WTC11 (cell line): ENCODE results near the gene RAB26. TPM values are rescaled to one million over a fixed set of nuclear protein-coding genes. Genes with fewer than 3 reads are reported as not detected.
A peak's percentile ranks its signal among the peaks of the same experiment; 100 is the strongest.
"Not testable (repeated sequence)": the region's sequence is repeated elsewhere in the genome, so short reads cannot be mapped to it uniquely, and the experiment has no call there.

Experiments
- ATAC-seq: fragments of 200-7000 bp; cut with Tn5 transposase; 2 replicates; pipeline ENCODE4 v1.10.0; 2021; ENCODE audit warnings: mild to moderate bottlenecking, moderate library complexity
- CTCF ChIA-PET: fragments of 300-600 bp; sonication (Branson Sonifier 250); formaldehyde crosslinking; loops from one replicate; lab custom pipeline; 2021; ENCODE audit warnings: antibody characterized with exemption; lab: Charles Lee
- POLR2A ChIA-PET: fragments of 350-600 bp; sonication (Branson Sonifier 250); formaldehyde crosslinking; loops from one replicate; lab custom pipeline; 2021; ENCODE audit warnings: antibody characterized with exemption; lab: Charles Lee
- DNase-seq: peaks from one replicate; pipeline ENCODE4 v3.0.0; 2021; ENCODE audit warnings: low spot score
- H3K27ac Mint-ChIP-seq: 2 replicates; pipeline ENCODE4 v1.8.0; 2021; ENCODE audit warnings: mixed read lengths
- H3K27me3 Mint-ChIP-seq: 2 replicates; pipeline ENCODE4 v1.8.0; 2021; ENCODE audit warnings: low read depth, mild to moderate bottlenecking, moderate library complexity, mixed read lengths
- H3K36me3 Mint-ChIP-seq: 2 replicates; pipeline ENCODE4 v1.8.0; 2021; ENCODE audit warnings: mixed read lengths
- H3K4me1 Mint-ChIP-seq: 2 replicates; pipeline ENCODE4 v1.8.0; 2022; ENCODE audit warnings: mixed read lengths
- H3K4me3 Mint-ChIP-seq: 2 replicates; pipeline ENCODE4 v1.8.0; 2021; ENCODE audit warnings: mild to moderate bottlenecking, moderate library complexity, mixed read lengths
- H3K9me3 Mint-ChIP-seq: 2 replicates; pipeline ENCODE4 v1.8.0; 2021; ENCODE audit warnings: mixed read lengths
- ATF1 ChIP-seq: sonication (generic); formaldehyde crosslinking; IDR thresholded peaks from 2 replicates; pipeline ENCODE4 v1.8.1; 2023; ENCODE audit warnings: mild to moderate bottlenecking, moderate library complexity, missing genetic modification reagents
- ERG ChIP-seq: fragments of 250-450 bp; sonication (Bioruptor Pico); IDR thresholded peaks from 2 replicates; pipeline ENCODE4 v1.8.0; 2021; ENCODE audit warnings: mild to moderate bottlenecking
- FOXK1 ChIP-seq: sonication (generic); formaldehyde crosslinking; IDR thresholded peaks from 2 replicates; pipeline ENCODE4 v1.8.0; 2022; ENCODE audit warnings: mild to moderate bottlenecking, moderate library complexity, missing genetic modification reagents
- GTF2I ChIP-seq: fragments of 250-450 bp; sonication (Bioruptor Pico); conservative IDR thresholded peaks from 2 replicates; pipeline ENCODE4 v1.4.0; 2021; ENCODE audit warnings: mild to moderate bottlenecking
- NFATC4 ChIP-seq: fragments of 250-450 bp; sonication (Bioruptor Pico); IDR thresholded peaks from 2 replicates; pipeline ENCODE4 v1.9.0; 2021; ENCODE audit warnings: mild to moderate bottlenecking
- NFYB ChIP-seq: sonication (generic); formaldehyde crosslinking; conservative IDR thresholded peaks from 2 replicates; pipeline ENCODE4 v1.8.0; 2022; ENCODE audit warnings: low read depth, missing genetic modification reagents
- SMAD3 ChIP-seq: sonication (generic); formaldehyde crosslinking; IDR thresholded peaks from 2 replicates; pipeline ENCODE4 v1.8.0; 2022; ENCODE audit warnings: missing genetic modification reagents, mild to moderate bottlenecking, borderline replicate concordance
- SOX15 ChIP-seq: fragments of 250-450 bp; sonication (Bioruptor Pico); IDR thresholded peaks from 2 replicates; pipeline ENCODE4 v1.9.0; 2021; ENCODE audit warnings: mild to moderate bottlenecking
- SP1 ChIP-seq: sonication (generic); formaldehyde crosslinking; conservative IDR thresholded peaks from 2 replicates; pipeline ENCODE4 v1.8.1; 2022; ENCODE audit warnings: missing genetic modification reagents
- TEAD1 ChIP-seq: sonication (generic); formaldehyde crosslinking; IDR thresholded peaks from 2 replicates; pipeline ENCODE4 v1.8.0; 2022; ENCODE audit warnings: mild to moderate bottlenecking, missing genetic modification reagents
- TEAD4 ChIP-seq: sonication (generic); formaldehyde crosslinking; IDR thresholded peaks from 2 replicates; pipeline ENCODE4 v1.8.0; 2022; ENCODE audit warnings: mild to moderate bottlenecking, missing genetic modification reagents
- TP53 ChIP-seq: sonication (generic); formaldehyde crosslinking; IDR thresholded peaks from 2 replicates; pipeline ENCODE4 v1.8.1; 2023; ENCODE audit warnings: mild to moderate bottlenecking, missing genetic modification reagents
- ZBTB21 ChIP-seq: sonication (generic); formaldehyde crosslinking; IDR thresholded peaks from 2 replicates; pipeline ENCODE4 v1.8.1; 2023; ENCODE audit warnings: mild to moderate bottlenecking, missing genetic modification reagents, borderline replicate concordance
- ZNF138 ChIP-seq: sonication (generic); formaldehyde crosslinking; conservative IDR thresholded peaks from 2 replicates; pipeline ENCODE4 v1.8.1; 2022; ENCODE audit warnings: mild to moderate bottlenecking, moderate library complexity, missing genetic modification reagents
- ZNF423 ChIP-seq: fragments of 250-450 bp; sonication (Bioruptor Pico); IDR thresholded peaks from 2 replicates; pipeline ENCODE4 v2.1.2; 2022; ENCODE audit warnings: mild to moderate bottlenecking, moderate library complexity
- ZNF532 ChIP-seq: fragments of 250-450 bp; sonication (Bioruptor Pico); IDR thresholded peaks from 2 replicates; pipeline ENCODE4 v1.9.0; 2021; ENCODE audit warnings: mild to moderate bottlenecking, borderline replicate concordance
- total RNA-seq: library from RNA; stranded (reverse); gene quantifications from 3 replicates; pipeline ENCODE4 v1.2.3, GENCODE V29; 2021
- TF ChIP-seq, protein P1 (sequence below): fragments of 200-600 bp; IDR thresholded peaks from 2 replicates; pipeline ENCODE4 v1.8.0; 2022; ENCODE audit warnings: antibody characterized with exemption
- TF ChIP-seq, protein P2 (sequence below): fragments of 250-450 bp; sonication (Bioruptor Pico); IDR thresholded peaks from 2 replicates; pipeline ENCODE4 v1.9.0; 2021; ENCODE audit warnings: mild to moderate bottlenecking
- TF ChIP-seq, protein P3 (sequence below): sonication (generic); formaldehyde crosslinking; IDR thresholded peaks from 2 replicates; pipeline ENCODE4 v1.8.1; 2023; ENCODE audit warnings: mild to moderate bottlenecking, missing genetic modification reagents, moderate library complexity

The RAB26 gene
- total RNA-seq, 1 experiment from 2014 or later: 7.3 TPM

GRCh38 chr16:2147981-2148671 is at the start of gene RAB26 (continued):
- TF ChIP-seq FOXK1 (CRISPR knock-in tag) (no peak), SP1 (CRISPR knock-in tag) (no peak), TEAD1 (CRISPR knock-in tag) (no peak), ZNF532 (CRISPR knock-in tag) (no peak), NFATC4 (CRISPR knock-in tag) (no peak), TEAD4 (CRISPR knock-in tag) (no peak), NFYB (no peak), ZNF423 (CRISPR knock-in tag) (peak; percentile 97), SMAD3 (CRISPR knock-in tag) (0 out of 2 replicates have a peak, but pooled peaks have one; percentile 24), ERG (no peak), ZBTB21 (CRISPR knock-in tag) (0 out of 2 replicates have a peak, but pooled peaks have one; percentile 21), SOX15 (CRISPR knock-in tag) (no peak), TP53 (CRISPR knock-in tag) (0 out of 2 replicates have a peak, but pooled peaks have one; percentile 33), ZNF138 (CRISPR knock-in tag) (no peak), ATF1 (CRISPR knock-in tag) (0 out of 2 replicates have a peak, but pooled peaks have one; percentile 51), GTF2I (CRISPR knock-in tag) (no peak)
- TF ChIP-seq, protein P1, sequence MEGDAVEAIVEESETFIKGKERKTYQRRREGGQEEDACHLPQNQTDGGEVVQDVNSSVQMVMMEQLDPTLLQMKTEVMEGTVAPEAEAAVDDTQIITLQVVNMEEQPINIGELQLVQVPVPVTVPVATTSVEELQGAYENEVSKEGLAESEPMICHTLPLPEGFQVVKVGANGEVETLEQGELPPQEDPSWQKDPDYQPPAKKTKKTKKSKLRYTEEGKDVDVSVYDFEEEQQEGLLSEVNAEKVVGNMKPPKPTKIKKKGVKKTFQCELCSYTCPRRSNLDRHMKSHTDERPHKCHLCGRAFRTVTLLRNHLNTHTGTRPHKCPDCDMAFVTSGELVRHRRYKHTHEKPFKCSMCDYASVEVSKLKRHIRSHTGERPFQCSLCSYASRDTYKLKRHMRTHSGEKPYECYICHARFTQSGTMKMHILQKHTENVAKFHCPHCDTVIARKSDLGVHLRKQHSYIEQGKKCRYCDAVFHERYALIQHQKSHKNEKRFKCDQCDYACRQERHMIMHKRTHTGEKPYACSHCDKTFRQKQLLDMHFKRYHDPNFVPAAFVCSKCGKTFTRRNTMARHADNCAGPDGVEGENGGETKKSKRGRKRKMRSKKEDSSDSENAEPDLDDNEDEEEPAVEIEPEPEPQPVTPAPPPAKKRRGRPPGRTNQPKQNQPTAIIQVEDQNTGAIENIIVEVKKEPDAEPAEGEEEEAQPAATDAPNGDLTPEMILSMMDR: no peak
- TF ChIP-seq, protein P2, sequence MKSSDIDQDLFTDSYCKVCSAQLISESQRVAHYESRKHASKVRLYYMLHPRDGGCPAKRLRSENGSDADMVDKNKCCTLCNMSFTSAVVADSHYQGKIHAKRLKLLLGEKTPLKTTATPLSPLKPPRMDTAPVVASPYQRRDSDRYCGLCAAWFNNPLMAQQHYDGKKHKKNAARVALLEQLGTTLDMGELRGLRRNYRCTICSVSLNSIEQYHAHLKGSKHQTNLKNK: no peak
- TF ChIP-seq, protein P3, sequence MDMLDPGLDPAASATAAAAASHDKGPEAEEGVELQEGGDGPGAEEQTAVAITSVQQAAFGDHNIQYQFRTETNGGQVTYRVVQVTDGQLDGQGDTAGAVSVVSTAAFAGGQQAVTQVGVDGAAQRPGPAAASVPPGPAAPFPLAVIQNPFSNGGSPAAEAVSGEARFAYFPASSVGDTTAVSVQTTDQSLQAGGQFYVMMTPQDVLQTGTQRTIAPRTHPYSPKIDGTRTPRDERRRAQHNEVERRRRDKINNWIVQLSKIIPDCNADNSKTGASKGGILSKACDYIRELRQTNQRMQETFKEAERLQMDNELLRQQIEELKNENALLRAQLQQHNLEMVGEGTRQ (CRISPR knock-in tag): no peak

- H3K4me3 Mint-ChIP-seq, H3K4me1 Mint-ChIP-seq, H3K27ac Mint-ChIP-seq, ATAC-seq, CTCF ChIA-PET, H3K27me3 Mint-ChIP-seq, H3K9me3 Mint-ChIP-seq, H3K36me3 Mint-ChIP-seq, POLR2A ChIA-PET, DNase-seq: not testable (repeated sequence)
Observed at GRCh38 chr16:2101581-2101980, 46.8 kb upstream of the RAB26 start.
